Umbilical cord (tissue), 2 donors: Measurements from ENCODE around the gene LZTS2. TPM values are rescaled to one million over a fixed set of nuclear protein-coding genes. Genes with fewer than 3 reads are reported as not detected.

Experiments
- DNase-seq: peaks from one replicate; pipeline ENCODE4 v3.0.0-alpha.2; 2015; ENCODE audit warnings: low spot score
- total RNA-seq: library from RNA; depleted of rRNA; stranded (reverse); fragments of >200 nt; gene quantifications from one replicate; pipeline ENCODE4 v1.2.3, GENCODE V29; 2014; ENCODE audit warnings: low replicate concordance; ENCODE audit not compliant: insufficient read depth

LZTS2 gene
- total RNA-seq, 1 donor from 2014 or later, result 37.6 TPM

- peak; percentile 95 for DNase-seq
These were observed 1.2 kb upstream of the LZTS2 start for GRCh38 chr10:100998183-100998990.

- peak; percentile 89 for DNase-seq
These were observed 442 bp upstream of the LZTS2 start for GRCh38 chr10:100998991-100999741.

GRCh38 chr10:101000127-101000914 is 713 bp downstream of the LZTS2 start:
- DNase-seq, result peak; percentile 52

- DNase-seq, result peak; percentile 92
These were observed 1.5 kb downstream of the LZTS2 start for GRCh38 chr10:101000915-101001658.

GRCh38 chr10:101001659-101002035 is 2.0 kb downstream of the LZTS2 start:
- DNase-seq, result no peak

GRCh38 chr10:101002456-101002855 is 2.8 kb downstream of the LZTS2 start:
- no peak for DNase-seq

- no peak for DNase-seq
These were observed 4.1 kb downstream of the LZTS2 start for GRCh38 chr10:101003639-101004206.

GRCh38 chr10:101005361-101005760 is 5.8 kb downstream of the LZTS2 start:
- no peak for DNase-seq

GRCh38 chr10:101005869-101006567 is 6.4 kb downstream of the LZTS2 start:
- no peak for DNase-seq

GRCh38 chr10:101006593-101007098 is 7.0 kb downstream of the LZTS2 start:
- DNase-seq, result no peak

GRCh38 chr10:101007099-101007711 is 7.6 kb downstream of the LZTS2 start:
- DNase-seq, result no peak

- DNase-seq, result no peak
These were observed 8.6 kb downstream of the LZTS2 start for GRCh38 chr10:101007915-101008822.

- no peak for DNase-seq
These were observed 9.3 kb downstream of the LZTS2 start for GRCh38 chr10:101008823-101009423.

GRCh38 chr10:101010329-101010728 is 10.7 kb downstream of the LZTS2 start:
- no peak for DNase-seq

GRCh38 chr10:101011517-101012423 is 12.2 kb downstream of the LZTS2 start:
- DNase-seq, result no peak

- peak; percentile 89 for DNase-seq
These were observed 13.1 kb downstream of the LZTS2 start for GRCh38 chr10:101012525-101013364.
